ENCODE measurements around the gene SEC14L2.

SEC14L2 gene

GRCh38 chr22:30405731-30406130 is 8.9 kb downstream of the SEC14L2 start:
- no peak for DNase-seq (ENCODE audit: low read depth)

GRCh38 chr22:30406400-30406799 is 9.6 kb downstream of the SEC14L2 start:
- DNase-seq (ENCODE audit: low read depth), result no peak

- no peak for DNase-seq (ENCODE audit: low read depth)
Observed at GRCh38 chr22:30408388-30409102, 11.7 kb downstream of the SEC14L2 start.

GRCh38 chr22:30411780-30412179 is 15.0 kb downstream of the SEC14L2 start:
- no peak for DNase-seq (ENCODE audit: low read depth)

- DNase-seq (ENCODE audit: low read depth), result no peak
Observed at GRCh38 chr22:30413001-30413400, 16.2 kb downstream of the SEC14L2 start.

- no peak for DNase-seq (ENCODE audit: low read depth)
Observed at GRCh38 chr22:30413745-30414524, 17.1 kb downstream of the SEC14L2 start.

- DNase-seq (ENCODE audit: low read depth), result no peak
Observed at GRCh38 chr22:30414525-30415047, 17.8 kb downstream of the SEC14L2 start.

- no peak for DNase-seq (ENCODE audit: low read depth)
Observed at GRCh38 chr22:30416403-30416802, 19.6 kb downstream of the SEC14L2 start.

- DNase-seq (ENCODE audit: low read depth), result no peak
Observed at GRCh38 chr22:30416837-30417236, 20.0 kb downstream of the SEC14L2 start.

GRCh38 chr22:30420347-30421125 is 23.7 kb downstream of the SEC14L2 start:
- no peak for DNase-seq (ENCODE audit: low read depth)

GRCh38 chr22:30421695-30422480 is 25.1 kb downstream of the SEC14L2 start:
- no peak for DNase-seq (ENCODE audit: low read depth)

GRCh38 chr22:30422481-30423300 is 25.9 kb downstream of the SEC14L2 start:
- DNase-seq (ENCODE audit: low read depth), result no peak

GRCh38 chr22:30423301-30423958 is 26.6 kb downstream of the SEC14L2 start:
- no peak for DNase-seq (ENCODE audit: low read depth)

GRCh38 chr22:30423959-30424533 is 27.2 kb downstream of the SEC14L2 start:
- DNase-seq (ENCODE audit: low read depth), result peak; percentile 98

- no peak for DNase-seq (ENCODE audit: low read depth)
Observed at GRCh38 chr22:30424534-30425326, 27.9 kb downstream of the SEC14L2 start.

GRCh38 chr22:30425327-30425615 is 28.5 kb downstream of the SEC14L2 start:
- no peak for DNase-seq (ENCODE audit: low read depth)

GRCh38 chr22:30425616-30426387 is 29.0 kb downstream of the SEC14L2 start, which contains the start of gene MTFP1:
MTFP1 (plus strand) TSS chr22:30425768; CDS start chr22:30425880, 112 bp downstream.
- DNase-seq (ENCODE audit: low read depth), result no peak
